Activated CD8-positive, alpha-beta memory T cell treated with anti-CD3 and anti-CD28 coated beads for 24 hours (primary cell): ENCODE data around the gene MRPL54.

Source experiments
- DNase-seq: peaks from one replicate; pipeline ENCODE4 v3.0.0-alpha.2; 2020

MRPL54 gene

GRCh38 chr19:3785938-3786824 is 23.7 kb downstream of the MRPL54 start, which contains the start of gene MATK:
Gene MATK, minus strand, starts transcription at chr19:3786381. Its CDS starts 1,246 bp downstream, at chr19:3785135.
- peak; percentile 83 for DNase-seq

DNA sequence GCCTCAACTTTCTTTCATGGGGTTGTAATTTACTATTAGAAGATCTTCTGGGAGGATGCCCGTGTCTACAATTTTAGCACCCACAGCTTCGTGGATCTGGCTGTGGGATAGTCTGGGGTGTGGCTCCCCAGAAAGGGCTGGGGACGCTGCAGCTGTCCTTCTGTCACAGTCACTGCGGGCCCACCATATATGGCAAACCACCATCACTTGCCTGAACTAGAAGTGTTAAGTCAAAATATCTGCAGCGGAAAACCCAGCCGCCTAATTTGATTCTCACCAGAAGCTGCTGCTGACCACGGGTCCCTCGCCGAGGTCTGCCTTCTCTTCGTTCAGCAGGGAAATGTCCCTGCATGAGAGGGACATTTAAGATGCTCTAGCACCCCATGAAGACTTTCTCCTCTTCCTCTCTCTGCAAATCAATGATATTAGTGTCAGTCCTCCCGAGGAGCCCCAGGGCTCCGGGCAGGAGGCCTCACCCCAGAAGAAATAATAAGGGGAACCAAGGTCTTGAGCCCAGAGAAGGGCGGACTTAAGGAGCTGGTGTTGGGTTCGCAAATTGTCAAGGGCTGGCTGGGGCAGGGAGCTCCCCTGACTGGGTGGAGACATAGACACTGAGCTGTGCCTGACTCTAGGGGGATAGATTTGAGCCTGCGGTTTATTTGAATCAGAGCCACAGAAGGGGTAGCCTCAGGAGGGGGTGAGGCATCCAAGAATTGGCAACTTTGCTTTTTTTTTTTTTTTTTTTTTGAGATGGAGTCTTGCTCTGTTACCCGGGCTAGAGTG is 26.7 kb downstream of the MRPL54 start:
- no peak for DNase-seq

- no peak for DNase-seq
These were observed 27.8 kb downstream of the MRPL54 start for GRCh38 chr19:3790209-3790734.

DNA sequence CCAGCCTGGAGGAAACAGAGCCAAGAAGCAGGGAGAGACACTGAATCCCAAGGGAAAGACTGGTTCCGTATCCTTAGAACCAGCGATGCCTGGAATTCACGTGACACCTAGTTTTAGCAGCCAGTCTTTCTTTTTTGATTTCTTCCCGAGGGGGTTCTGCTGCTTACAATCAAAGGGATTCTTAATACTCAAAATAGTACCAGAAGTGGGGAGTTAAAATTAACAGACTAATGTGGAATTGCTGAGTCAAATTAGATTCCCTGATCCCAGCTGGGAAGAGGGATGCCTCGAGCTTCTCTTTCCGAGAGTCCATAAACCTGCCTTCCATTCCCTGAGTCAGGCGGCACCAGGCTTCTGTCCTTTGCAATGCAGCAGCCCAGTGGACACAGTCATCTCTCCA is 28.5 kb downstream of the MRPL54 start:
- DNase-seq, result no peak

GRCh38 chr19:3792114-3792513 is 29.6 kb downstream of the MRPL54 start:
- no peak for DNase-seq

DNA sequence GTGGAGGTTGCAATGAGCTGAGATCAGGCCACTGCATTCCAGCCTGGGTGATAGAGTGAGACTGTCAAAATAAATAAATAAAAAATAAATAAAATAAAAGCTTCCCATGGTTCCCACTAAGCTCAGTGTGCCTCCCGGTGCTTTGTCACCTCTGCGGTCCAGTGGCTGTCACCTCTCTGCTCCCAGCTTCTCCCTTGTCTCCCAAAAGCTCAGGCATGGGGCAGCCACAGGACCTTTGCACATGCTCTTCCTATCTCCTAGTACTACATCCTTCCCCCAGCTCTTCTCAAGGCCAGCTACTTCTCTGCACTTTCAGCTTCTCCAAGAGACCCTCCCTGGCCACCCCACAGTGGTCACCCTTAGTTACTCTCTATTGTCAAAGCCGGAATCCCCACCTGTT is 31.3 kb downstream of the MRPL54 start:
- no peak for DNase-seq

GRCh38 chr19:3796358-3796757 is 33.9 kb downstream of the MRPL54 start:
- no peak for DNase-seq

GRCh38 chr19:3798137-3798536 is 35.7 kb downstream of the MRPL54 start:
- DNase-seq, result no peak

DNA sequence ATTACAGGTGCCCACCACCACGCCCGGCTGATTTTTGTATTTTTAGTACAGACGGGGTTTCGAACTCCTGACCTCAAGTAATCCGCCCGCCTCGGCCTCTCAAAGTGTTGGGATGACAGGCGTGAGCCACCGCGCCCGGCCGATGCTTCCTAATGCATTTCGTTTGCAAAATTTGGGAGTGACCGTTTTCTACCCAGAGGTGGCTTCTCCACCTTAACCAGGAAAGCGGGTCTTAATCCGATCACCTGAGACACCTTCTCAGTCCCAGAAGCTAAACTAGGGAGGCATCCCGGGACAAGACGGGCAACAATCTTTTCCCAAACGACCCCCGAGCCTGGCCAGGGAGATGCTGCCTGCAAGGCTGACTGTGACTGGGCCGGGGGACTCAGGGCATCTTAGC is 38.5 kb downstream of the MRPL54 start:
- no peak for DNase-seq

GRCh38 chr19:3801412-3802096 is 39.1 kb downstream of the MRPL54 start:
- peak; percentile 82 for DNase-seq

DNA sequence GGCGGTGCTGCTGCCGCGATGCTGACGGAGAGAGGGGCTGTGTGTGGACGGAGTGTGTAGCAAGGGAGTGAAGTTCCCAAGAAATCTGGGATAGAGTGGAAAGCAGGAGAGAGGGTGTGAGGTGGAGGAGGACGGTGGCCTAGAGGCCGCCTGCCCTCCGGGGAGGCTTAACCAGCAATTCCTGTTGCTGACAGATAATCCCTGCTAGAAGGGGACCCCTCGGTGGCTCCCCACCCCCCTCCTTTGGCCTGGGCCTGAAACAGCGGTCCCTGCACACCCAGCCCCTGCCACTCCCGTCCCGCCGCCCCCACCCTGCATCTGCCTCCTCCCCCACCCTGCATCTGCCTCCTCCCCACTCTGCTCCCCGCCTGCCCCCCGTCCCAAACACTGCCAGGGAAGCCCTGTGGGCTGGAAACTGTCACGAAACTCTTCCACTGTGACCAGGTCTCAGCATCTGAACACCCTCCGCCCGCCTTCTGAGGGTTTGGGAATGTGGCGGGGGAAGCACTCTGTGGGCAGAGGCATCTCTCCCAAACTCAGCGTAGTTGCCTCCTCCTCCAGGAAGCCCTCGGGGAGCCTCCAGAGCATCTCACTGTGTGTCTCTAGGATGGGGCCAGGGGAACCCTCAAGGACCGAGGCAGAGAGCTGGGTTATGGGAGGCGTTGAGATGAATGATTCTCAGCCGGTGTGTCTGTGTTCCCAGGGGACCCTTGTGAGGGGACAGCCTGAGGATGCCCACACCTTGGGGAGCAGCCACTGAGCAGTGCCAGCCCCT is 40.8 kb downstream of the MRPL54 start:
- DNase-seq, result no peak

- no peak for DNase-seq
These were observed 41.5 kb downstream of the MRPL54 start for GRCh38 chr19:3803986-3804385.

DNA sequence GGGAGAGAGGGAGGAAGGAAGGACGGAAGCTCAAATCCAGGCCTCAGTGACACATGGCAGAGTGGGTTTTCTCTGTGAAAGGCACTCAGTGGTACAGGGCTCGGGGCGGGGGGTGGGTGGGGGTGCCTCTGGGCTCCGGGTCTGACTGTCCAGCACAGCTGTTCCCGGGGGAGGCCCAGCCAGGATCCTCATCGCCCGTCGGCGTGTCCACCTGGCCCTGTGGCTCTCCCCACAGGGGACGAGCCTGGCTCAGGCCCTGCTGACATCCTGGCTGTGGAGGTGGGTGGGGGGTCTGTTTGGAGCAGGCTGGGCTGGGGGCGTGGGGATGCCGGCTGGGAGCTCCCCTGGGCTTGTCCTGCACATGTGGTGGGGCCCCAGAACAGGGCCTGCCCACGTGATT is 41.9 kb downstream of the MRPL54 start:
- no peak for DNase-seq

DNA sequence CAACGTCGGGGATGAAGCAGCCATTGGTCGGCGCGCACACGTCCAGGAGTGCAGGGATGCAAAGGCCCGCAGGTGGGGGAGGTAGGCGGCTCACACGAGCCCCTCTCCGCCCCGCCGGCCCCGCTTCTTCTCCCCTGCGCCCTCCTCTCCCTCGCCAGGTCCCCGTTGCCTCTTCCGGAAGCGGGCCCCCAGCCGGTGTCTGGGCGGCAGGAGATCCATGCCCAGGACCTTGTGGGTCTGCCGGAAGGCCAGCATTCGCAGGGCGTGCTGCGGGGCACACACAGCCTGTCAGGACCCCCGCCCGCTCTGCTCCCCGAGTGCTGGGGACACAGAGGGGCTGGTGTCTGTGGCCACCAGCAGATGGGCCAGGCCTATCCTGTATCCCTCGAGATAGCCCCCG is 43.4 kb downstream of the MRPL54 start:
- DNase-seq, result no peak

DNA sequence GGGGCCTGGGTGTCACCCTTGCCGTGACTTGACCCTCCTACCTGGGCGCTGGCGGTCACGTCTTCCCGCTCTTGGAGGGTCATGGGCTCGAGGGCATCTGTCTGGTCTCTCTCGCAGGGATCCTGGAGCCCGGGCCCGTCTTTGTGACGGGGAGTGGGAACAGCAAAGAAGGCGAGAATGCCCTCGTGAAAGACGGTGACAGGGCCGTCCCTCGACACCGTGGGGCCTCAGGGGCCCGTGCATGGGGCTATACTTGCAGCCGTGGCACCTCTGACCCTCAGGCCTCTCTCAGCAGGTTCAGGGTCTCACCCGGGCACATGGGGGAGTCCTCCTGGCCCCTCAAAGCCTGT is 44.6 kb downstream of the MRPL54 start:
- no peak for DNase-seq

- no peak for DNase-seq
These were observed 45.3 kb downstream of the MRPL54 start for GRCh38 chr19:3807574-3808354.

DNA sequence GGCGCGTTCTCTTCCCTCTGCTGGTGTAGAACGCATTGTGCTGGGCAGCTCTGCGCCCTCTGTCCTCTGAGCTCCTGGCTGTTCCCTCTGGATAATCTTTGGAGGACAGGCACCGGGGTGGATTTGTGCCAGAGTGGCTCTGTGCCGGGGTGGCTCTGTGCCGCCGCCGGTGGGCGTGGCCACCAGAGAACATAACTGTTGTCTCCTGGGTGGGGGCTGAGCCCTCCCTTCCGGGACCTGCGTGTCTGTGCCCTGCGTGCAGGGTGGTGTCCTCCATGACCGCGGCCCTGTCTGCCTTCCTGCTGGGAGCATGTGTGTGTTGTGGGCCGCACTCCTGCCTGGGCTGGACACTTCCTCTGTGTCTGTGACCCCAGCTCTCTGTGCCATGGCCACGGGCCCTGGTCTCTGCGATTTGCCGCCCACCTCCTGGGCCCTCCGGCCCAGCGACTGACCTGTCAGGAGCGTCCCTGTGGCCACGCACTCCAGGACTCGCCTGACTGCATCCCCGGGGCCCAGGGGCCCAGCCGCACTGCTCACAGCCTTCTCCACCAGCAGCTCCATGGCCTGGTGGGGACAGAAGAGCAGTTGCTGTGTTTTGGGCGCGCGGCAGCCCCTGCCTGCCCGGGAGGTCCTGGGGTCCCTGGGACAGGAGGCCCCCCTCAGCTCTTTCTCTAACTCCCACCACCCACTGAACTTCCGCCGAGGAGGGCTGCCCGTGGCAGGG is 46.1 kb downstream of the MRPL54 start:
- no peak for DNase-seq

- DNase-seq, result peak; percentile 71
These were observed 47.6 kb downstream of the MRPL54 start for GRCh38 chr19:3809881-3810707.

DNA sequence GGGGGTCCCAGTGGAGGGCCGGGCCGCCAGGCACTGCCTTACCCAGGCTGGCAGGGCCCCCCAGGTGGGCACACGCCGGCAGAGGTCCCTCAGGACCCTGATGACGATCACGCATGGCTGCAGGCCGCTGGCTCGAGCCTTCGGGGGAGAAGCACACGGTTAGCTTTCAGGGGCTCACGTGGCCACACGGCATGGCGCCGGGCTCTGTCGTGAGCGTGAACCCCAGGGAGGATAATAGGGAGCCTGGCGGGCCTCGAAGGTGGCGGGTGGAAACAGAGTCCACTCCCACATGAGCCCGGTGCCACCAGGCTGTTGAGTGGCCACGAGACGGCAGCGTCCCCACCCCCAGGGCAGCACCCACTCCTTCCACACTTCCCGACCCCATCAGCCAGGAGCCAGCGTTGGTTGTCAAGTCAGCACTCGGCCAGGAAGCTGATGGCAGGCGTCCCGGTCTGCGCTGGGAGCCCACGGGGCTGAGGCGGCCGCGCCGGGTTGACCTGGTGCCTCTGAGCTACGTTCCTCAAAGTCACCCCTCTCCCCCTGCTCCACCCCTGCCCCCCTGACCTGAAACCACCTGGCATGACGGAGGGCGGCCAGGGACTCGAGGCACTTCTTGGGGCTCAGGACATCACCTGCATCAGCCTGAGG is 48.4 kb downstream of the MRPL54 start:
- DNase-seq, result no peak
